GM21528 (cell line): ENCODE measurements around the gene GINS3.

Experiments used
- ATAC-seq: cut with Tn5 transposase; IDR thresholded peaks from one replicate; pipeline ENCODE4 v1.9.1; 2021; ENCODE audit warnings: mild to moderate bottlenecking, moderate library complexity; ENCODE audit not compliant: unreplicated experiment, low FRiP score

The GINS3 gene

GRCh38 chr16:58392215-58393137, at the start of gene GINS3:
GINS3 (plus strand) TSS chr16:58392471; CDS start chr16:58392602, 131 bp downstream.
- peak; percentile 95 for ATAC-seq

GRCh38 chr16:58343562-58343961, 48.7 kb upstream of the GINS3 start:
- no peak for ATAC-seq

- ATAC-seq = no peak
Observed at GRCh38 chr16:58345574-58346354, 46.5 kb upstream of the GINS3 start.

GRCh38 chr16:58346831-58347371, 45.4 kb upstream of the GINS3 start:
- no peak for ATAC-seq

GRCh38 chr16:58348986-58349385, 43.3 kb upstream of the GINS3 start:
- ATAC-seq = no peak

GRCh38 chr16:58352690-58353089, 39.6 kb upstream of the GINS3 start:
- ATAC-seq = no peak

- ATAC-seq = no peak
Observed at GRCh38 chr16:58360041-58360634, 32.1 kb upstream of the GINS3 start.

GRCh38 chr16:58361726-58362125, 30.5 kb upstream of the GINS3 start:
- ATAC-seq = no peak

GRCh38 chr16:58363746-58364393, 28.4 kb upstream of the GINS3 start:
- no peak for ATAC-seq

- no peak for ATAC-seq
Observed at GRCh38 chr16:58365623-58366022, 26.6 kb upstream of the GINS3 start.

GRCh38 chr16:58366247-58367031, 25.8 kb upstream of the GINS3 start:
- ATAC-seq = no peak

GRCh38 chr16:58367252-58367651, 25.0 kb upstream of the GINS3 start:
- ATAC-seq = no peak

- ATAC-seq = no peak
Observed at GRCh38 chr16:58371841-58372240, 20.4 kb upstream of the GINS3 start.

- ATAC-seq = no peak
Observed at GRCh38 chr16:58375386-58375785, 16.9 kb upstream of the GINS3 start.

GRCh38 chr16:58377932-58378331, 14.3 kb upstream of the GINS3 start:
- no peak for ATAC-seq

- ATAC-seq = no peak
Observed at GRCh38 chr16:58378401-58378800, 13.9 kb upstream of the GINS3 start.

GRCh38 chr16:58379736-58380135, 12.5 kb upstream of the GINS3 start:
- ATAC-seq = no peak

GRCh38 chr16:58381661-58382060, 10.6 kb upstream of the GINS3 start:
- ATAC-seq = no peak

GRCh38 chr16:58384437-58385055, 7.7 kb upstream of the GINS3 start:
- ATAC-seq = no peak
